ENCODE measurements around the gene BPGM. TPM values are rescaled to one million over a fixed set of nuclear protein-coding genes. Genes with fewer than 3 reads are reported as not detected.
"Not testable (repeated sequence)": the region's sequence is repeated elsewhere in the genome, so short reads cannot be mapped to it uniquely, and the experiment has no call there.

The BPGM gene
- total RNA-seq, 1 experiment from 2014 or later, result 32.5 TPM

DNA sequence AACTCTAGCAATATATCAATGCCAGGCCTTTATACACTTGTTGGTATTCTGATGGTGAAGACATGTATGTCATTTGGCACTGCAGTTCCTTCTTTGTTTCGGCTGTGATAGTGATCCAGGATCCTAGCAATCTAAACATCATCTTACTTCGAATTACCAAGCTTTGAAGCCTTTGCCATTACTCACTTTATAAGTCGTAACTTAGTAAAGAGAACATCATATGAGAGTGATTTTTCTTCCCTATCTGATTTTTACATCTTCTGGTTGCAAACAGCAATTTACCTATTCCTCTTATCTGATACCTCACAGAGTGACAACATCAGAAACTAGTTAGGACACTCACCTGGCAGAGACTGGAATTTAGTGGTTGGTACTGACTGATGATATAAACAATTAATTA lies 7.6 kb upstream of the BPGM start:
- Mint-ChIP-seq H3K36me3 (ENCODE audit: insufficient read depth, unreplicated experiment) (peaks cover 8% of the 10 kb centered on the region), H3K4me3 (ENCODE audit: low read depth, unreplicated experiment) (no peak overlapping the region), H3K27ac (ENCODE audit: unreplicated experiment) (no peak overlapping the region), H3K27me3 (ENCODE audit: unreplicated experiment) (no peaks in the 10 kb centered on the region), H3K4me1 (ENCODE audit: low read depth, unreplicated experiment) (peaks cover 57% of the 10 kb centered on the region), H3K9me3 (ENCODE audit: low read depth, unreplicated experiment) (peaks cover 2% of the 10 kb centered on the region)
- intact Hi-C loops (cut with micrococcal nuclease; ENCODE audit: unreplicated experiment), result loop anchor here (10.0 kb wide), 1 partner anchor 226 kb away; no protein-coding TSS in a partner anchor
- CTCF ChIA-PET, result no interaction called here
- TF ChIP-seq, protein P1, sequence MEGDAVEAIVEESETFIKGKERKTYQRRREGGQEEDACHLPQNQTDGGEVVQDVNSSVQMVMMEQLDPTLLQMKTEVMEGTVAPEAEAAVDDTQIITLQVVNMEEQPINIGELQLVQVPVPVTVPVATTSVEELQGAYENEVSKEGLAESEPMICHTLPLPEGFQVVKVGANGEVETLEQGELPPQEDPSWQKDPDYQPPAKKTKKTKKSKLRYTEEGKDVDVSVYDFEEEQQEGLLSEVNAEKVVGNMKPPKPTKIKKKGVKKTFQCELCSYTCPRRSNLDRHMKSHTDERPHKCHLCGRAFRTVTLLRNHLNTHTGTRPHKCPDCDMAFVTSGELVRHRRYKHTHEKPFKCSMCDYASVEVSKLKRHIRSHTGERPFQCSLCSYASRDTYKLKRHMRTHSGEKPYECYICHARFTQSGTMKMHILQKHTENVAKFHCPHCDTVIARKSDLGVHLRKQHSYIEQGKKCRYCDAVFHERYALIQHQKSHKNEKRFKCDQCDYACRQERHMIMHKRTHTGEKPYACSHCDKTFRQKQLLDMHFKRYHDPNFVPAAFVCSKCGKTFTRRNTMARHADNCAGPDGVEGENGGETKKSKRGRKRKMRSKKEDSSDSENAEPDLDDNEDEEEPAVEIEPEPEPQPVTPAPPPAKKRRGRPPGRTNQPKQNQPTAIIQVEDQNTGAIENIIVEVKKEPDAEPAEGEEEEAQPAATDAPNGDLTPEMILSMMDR (IDR thresholded peaks at IDR 0.05; ENCODE audit: unreplicated experiment), result no peak
- no peak for DNase-seq
- no TSS peak for BruUV-seq (replicated peaks)

DNA sequence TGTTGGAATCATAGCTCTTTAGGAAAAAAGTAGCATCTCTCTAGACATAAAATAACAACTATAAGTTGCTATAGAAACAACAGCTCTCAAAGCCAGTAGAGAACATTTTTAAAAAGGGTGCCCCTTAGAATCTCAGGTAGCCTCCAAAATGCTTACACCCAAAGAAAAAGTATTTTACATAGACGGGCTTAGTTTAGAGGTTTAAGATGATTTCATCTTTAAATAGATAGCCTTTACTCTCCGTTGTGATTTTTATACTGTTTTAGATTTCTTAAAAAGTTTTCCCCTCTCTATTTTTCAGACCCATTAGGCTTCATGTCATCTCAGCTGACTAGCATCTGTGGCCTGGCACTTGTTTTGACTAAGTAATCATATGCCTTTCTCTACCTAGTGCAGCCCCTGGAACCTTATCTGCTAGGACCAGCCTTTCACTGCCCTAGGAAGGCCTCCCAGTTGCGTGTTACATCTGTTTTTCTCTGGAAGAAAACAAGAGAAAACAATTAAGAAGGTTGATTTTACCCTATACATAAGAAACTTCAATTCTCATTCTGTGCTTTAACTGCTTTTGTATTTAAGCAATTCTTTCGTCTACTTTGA lies 6.9 kb upstream of the BPGM start:
- CTCF ChIA-PET, result no interaction called here
- no TSS peak for BruUV-seq (replicated peaks)
- Mint-ChIP-seq H3K27ac (ENCODE audit: unreplicated experiment) (no peak overlapping the region), H3K27me3 (ENCODE audit: unreplicated experiment) (no peaks in the 10 kb centered on the region), H3K9me3 (ENCODE audit: low read depth, unreplicated experiment) (peaks cover 2% of the 10 kb centered on the region), H3K36me3 (ENCODE audit: insufficient read depth, unreplicated experiment) (peaks cover 8% of the 10 kb centered on the region), H3K4me1 (ENCODE audit: low read depth, unreplicated experiment) (peaks cover 57% of the 10 kb centered on the region), H3K4me3 (ENCODE audit: low read depth, unreplicated experiment) (no peak overlapping the region)
- intact Hi-C loops (cut with micrococcal nuclease; ENCODE audit: unreplicated experiment), result loop anchor here (10.0 kb wide), 2 partner anchors 225 to 535 kb away; partner anchors contain the start of gene CYREN
- TF ChIP-seq, protein P1 (IDR thresholded peaks at IDR 0.05; ENCODE audit: unreplicated experiment), result no peak
- DNase-seq, result no peak

DNA sequence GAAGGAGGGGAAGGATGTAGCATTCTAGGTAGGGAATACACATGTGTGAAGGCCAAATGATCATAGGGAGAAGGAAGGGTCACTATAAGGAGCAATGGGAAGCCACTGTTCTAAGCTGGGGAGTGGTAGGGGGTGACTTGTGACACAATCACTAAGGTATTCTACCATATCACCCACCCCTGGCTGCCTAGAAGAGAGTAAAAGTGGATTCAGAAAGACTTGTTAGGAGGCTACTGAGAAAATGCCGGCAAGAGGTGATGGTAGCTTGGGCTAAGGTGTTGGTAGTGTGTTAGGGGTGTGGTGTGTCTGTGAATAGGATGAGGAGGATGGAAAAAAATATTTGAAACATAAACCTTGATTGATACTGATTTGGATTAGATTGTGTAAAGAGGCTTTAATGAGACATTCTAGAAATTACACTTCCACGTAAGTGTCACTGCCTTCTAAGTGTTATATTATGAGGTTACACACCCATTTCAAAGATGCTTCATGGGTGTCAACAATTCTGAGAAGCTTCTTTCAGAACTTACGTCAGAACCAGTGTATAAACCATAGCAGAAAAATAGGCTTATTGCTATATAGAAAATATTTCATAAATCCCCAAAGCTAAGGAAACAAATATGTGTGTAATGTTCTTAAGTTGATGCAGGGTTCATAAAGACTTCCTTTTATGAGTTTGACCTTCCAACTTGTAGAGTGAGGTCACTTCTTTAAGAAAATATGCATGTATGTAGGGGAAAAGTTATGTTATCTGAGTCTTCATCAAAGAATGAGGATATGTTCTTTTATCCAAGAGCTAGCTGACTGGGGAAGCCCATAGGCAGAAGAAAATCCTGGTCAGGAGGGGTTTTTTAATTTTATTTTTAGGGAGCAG lies 5.6 kb upstream of the BPGM start:
- no peak for DNase-seq
- BruUV-seq (replicated peaks), result no TSS peak

DNA sequence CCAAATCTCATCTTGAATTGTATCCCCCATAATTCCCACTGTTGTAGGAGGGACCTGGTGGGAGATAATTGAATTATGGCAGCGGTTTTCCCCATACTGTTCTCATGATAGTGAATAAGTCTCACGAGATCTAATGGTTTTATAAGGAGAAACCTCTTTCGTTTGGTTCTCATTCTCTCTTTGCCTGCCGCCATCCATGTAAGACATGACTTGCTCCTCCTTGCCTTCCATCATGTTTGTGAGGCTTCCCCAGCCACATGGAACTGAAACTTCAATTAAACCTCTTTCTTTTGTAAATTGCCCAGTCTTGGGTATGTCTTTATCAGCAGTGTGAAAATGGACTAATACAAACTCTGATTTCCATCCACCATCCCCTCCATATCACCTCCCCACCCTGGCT lies 4.7 kb upstream of the BPGM start:
- intact Hi-C loops (cut with micrococcal nuclease; ENCODE audit: unreplicated experiment), result loop anchor here (10.0 kb wide), 1 partner anchor 533 kb away; the partner anchor contains the start of gene CYREN
- BruUV-seq (replicated peaks); H3K4me3 Mint-ChIP-seq (ENCODE audit: low read depth, unreplicated experiment); H3K36me3 Mint-ChIP-seq (ENCODE audit: insufficient read depth, unreplicated experiment); DNase-seq; H3K9me3 Mint-ChIP-seq (ENCODE audit: low read depth, unreplicated experiment); H3K27me3 Mint-ChIP-seq (ENCODE audit: unreplicated experiment); CTCF ChIA-PET: not testable (repeated sequence)
- H3K4me1 Mint-ChIP-seq (ENCODE audit: low read depth, unreplicated experiment), result peaks cover 41% of the 10 kb centered on the region
- peak overlapping the region; percentile 37 for H3K27ac Mint-ChIP-seq (ENCODE audit: unreplicated experiment)

More for the DNA sequence above, 5.6 kb upstream of the BPGM start:
- H3K27me3 Mint-ChIP-seq (ENCODE audit: unreplicated experiment), result no peaks in the 10 kb centered on the region
- H3K36me3 Mint-ChIP-seq (ENCODE audit: insufficient read depth, unreplicated experiment), result peaks cover 6% of the 10 kb centered on the region
- CTCF ChIA-PET, result no interaction called here
- H3K4me1 Mint-ChIP-seq (ENCODE audit: low read depth, unreplicated experiment), result peaks cover 47% of the 10 kb centered on the region
- TF ChIP-seq, protein P1 (IDR thresholded peaks at IDR 0.05; ENCODE audit: unreplicated experiment), result no peak
- peaks cover 2% of the 10 kb centered on the region for H3K9me3 Mint-ChIP-seq (ENCODE audit: low read depth, unreplicated experiment)
- no peak overlapping the region for H3K4me3 Mint-ChIP-seq (ENCODE audit: low read depth, unreplicated experiment)
- peak overlapping the region; percentile 7 for H3K27ac Mint-ChIP-seq (ENCODE audit: unreplicated experiment)
- intact Hi-C loops (cut with micrococcal nuclease; ENCODE audit: unreplicated experiment), result loop anchor here (10.0 kb wide), 1 partner anchor 534 kb away; the partner anchor contains the start of gene CYREN

All from Calu3 (cell line).